Activated CD4-positive, alpha-beta memory T cell treated with anti-CD3 and anti-CD28 coated beads for 36 hours (primary cell): ENCODE results near the gene LAMB2. TPM values are rescaled to one million over a fixed set of nuclear protein-coding genes. Genes with fewer than 3 reads are reported as not detected.

Experiments used
- CTCF ChIA-PET: fragments of 350-600 bp; sonication (Branson Sonifier 250); formaldehyde crosslinking; loops from one replicate; lab custom pipeline; 2021; ENCODE audit warnings: antibody characterized with exemption, inconsistent platforms; lab: Charles Lee
- POLR2A ChIA-PET: fragments of 350-600 bp; sonication (Branson Sonifier 250); formaldehyde crosslinking; loops from one replicate; lab custom pipeline; 2021; ENCODE audit warnings: antibody characterized with exemption; lab: Charles Lee
- DNase-seq: peaks from one replicate; pipeline ENCODE4 v3.0.0-alpha.2; 2020
- H3K27ac Mint-ChIP-seq: one replicate; pipeline ENCODE4 v1.8.0; 2021; ENCODE audit warnings: mixed read lengths
- H3K27me3 Mint-ChIP-seq: one replicate; pipeline ENCODE4 v1.8.0; 2021; ENCODE audit warnings: mixed read lengths
- H3K36me3 Mint-ChIP-seq: one replicate; pipeline ENCODE4 v1.8.0; 2021; ENCODE audit warnings: mixed read lengths
- H3K4me1 Mint-ChIP-seq: one replicate; pipeline ENCODE4 v1.8.0; 2021; ENCODE audit warnings: low read depth, mixed read lengths
- H3K4me3 Mint-ChIP-seq: one replicate; pipeline ENCODE4 v1.8.0; 2021; ENCODE audit warnings: mild to moderate bottlenecking, mixed read lengths
- H3K9me3 Mint-ChIP-seq: one replicate; pipeline ENCODE4 v1.8.0; 2021; ENCODE audit warnings: mixed read lengths
- intact Hi-C: fragments of 100-400 bp; cut with micrococcal nuclease; formaldehyde crosslinking; loops from one replicate; pipeline ENCODE4 v1.15.1; 2023
- microRNA-seq: library from miRNA; unstranded; fragments of <30 nt; microRNA quantifications from one replicate; pipeline ENCODE4 v1.2.0, GENCODE V29; 2022; ENCODE audit warnings: borderline number of aligned reads, borderline microRNAs expressed, borderline replicate concordance
- total RNA-seq, 2 experiments: library from RNA; stranded (reverse); gene quantifications; one replicate each; pipeline ENCODE4 v1.2.3, GENCODE V29; 2021

Gene LAMB2
- total RNA-seq, 2 experiments from 2014 or later = not detected

DNA sequence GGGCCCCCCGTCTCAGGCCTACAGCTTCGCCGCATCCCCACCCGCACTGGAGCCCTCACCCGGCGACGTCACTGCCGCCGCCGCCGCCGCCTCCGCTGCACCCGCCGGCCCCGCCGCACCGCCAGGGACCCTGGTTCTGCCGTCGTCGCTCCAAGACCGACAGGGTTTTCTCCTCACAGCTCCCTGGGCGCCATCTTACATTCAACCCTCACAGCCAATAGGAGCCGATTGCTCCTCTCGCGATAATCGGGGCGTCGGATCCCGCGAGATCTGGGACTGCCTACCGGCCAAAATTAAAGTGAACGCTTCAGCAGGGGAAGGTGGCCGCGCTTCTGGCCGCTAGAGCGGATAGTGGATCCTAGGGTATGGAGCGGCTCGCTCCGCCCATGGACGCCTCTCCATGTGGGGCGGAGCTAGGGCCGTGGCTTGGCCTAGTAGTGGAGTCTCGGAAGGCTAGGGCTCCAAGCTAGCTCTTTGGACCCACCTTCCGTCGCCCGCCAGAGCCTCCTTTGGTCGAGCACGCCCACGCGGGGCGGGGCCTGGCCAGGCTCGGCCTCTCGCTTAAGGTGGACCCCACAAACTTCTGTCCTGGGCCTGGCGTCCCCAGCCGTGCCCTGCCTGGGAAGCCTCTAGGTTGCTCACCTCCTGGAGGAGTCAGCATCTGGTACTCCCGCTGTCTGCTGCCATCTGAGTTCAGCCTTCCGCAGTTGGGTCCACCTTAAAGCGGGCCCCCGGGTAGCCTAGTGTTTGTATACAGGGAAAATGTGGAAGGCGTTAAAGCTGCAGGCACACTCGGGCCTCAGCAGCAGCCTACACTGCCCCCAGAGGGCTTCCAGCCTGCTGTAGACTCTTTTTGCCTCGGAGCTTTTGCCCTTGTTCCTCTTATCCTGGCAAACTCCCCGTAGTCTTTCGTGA, 38.7 kb downstream of the LAMB2 start, which contains the start of gene QRICH1:
TSS of gene QRICH1 (minus strand) at position 219 of the 915 bp plus-strand sequence. CDS start 17,054 bp downstream, outside the sequence.
- no peaks in the 10 kb centered on the region for H3K27me3 Mint-ChIP-seq
- ChIA-PET POLR2A (interaction anchor here (0.5 to 3.5 kb wide), 21 partner anchors 10 to 377 kb away, joined by 3 to 37 read pairs (median 6); partner anchors contain the start of genes ARIH2, DAG1, IMPDH2 and IP6K2), CTCF (interaction anchor here (0.6 to 3.5 kb wide), 27 partner anchors 8 to 658 kb away, joined by 3 to 27 read pairs (median 4); partner anchors contain the start of genes IMPDH2, KLHDC8B, NCKIPSD and NDUFAF3)
- peak; percentile 98 for DNase-seq
- H3K27ac Mint-ChIP-seq = peak within 1 kb of the TSS; percentile 95
- H3K9me3 Mint-ChIP-seq = no peaks in the 10 kb centered on the region
- intact Hi-C loops = loop anchor here (1.0 to 10.0 kb wide), 12 partner anchors 10 to 377 kb away; partner anchors contain the start of genes IMPDH2, IP6K2, PRKAR2A and QARS1
- H3K4me3 Mint-ChIP-seq = peak within 1 kb of the TSS; percentile 90
- peaks cover 35% of the 10 kb centered on the region for H3K4me1 Mint-ChIP-seq
- peaks cover 28% of the 10 kb centered on the region for H3K36me3 Mint-ChIP-seq

DNA sequence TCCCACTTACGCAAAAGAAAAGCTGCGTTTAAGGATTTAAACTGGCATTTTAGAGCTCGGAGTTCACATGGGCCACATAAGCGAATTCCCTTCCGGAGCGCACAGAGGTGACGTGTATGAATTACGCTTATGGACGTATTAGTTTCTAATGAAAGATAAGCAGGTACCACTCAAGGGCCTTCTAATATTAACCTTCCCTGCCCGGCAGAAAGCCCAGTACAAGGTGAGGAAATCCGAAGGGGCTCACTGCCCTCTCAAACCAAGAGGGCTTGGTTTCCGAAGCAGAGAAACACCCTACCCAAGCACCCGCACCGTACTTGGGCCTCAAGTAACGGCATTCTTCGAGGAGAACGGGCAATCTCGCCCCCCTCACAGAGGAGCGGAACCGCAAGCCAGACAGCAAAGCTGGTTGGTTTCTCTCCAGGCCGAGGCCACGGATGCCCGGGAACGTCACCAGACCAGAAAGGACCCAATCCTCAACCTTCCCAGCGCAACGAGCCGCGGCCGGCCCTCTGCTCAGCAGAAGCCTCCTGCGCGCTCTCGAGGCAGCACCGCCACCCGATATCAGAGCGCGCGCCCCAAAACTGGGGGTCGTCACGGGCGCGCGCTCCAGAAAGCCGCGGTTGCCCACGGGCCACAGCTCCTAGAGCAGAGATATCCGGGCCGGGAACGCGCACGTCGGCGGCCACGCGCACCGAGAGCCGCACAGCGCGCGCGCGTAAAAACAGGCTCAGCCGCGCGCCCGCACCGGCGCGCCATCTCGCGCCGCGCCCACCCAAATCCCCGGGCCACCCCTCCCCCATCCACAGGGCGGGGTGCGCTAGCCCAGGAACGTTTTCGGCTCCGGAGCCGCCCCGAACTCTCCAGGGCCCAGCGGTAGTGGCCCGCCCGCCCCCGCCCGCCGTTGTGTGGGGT, 39.7 kb downstream of the LAMB2 start:
- no peaks in the 10 kb centered on the region for H3K27me3 Mint-ChIP-seq
- ChIA-PET CTCF (interaction anchor here (0.6 to 3.5 kb wide), 21 partner anchors 9 to 657 kb away, joined by 3 to 27 read pairs (median 5); partner anchors contain the start of genes IMPDH2, KLHDC8B, NCKIPSD and NDUFAF3), POLR2A (interaction anchor here (0.5 to 3.5 kb wide), 20 partner anchors 10 to 377 kb away, joined by 3 to 37 read pairs (median 6); partner anchors contain the start of genes ARIH2, DAG1, IMPDH2 and IP6K2)
- H3K36me3 Mint-ChIP-seq = peaks cover 23% of the 10 kb centered on the region
- DNase-seq = peak; percentile 87
- H3K4me3 Mint-ChIP-seq = peak overlapping the region; percentile 90
- intact Hi-C loops = loop anchor here (1.0 to 10.0 kb wide), 6 partner anchors 64 to 376 kb away; partner anchors contain the start of genes IMPDH2, IP6K2, PRKAR2A and USP4
- peaks cover 40% of the 10 kb centered on the region for H3K4me1 Mint-ChIP-seq
- no peaks in the 10 kb centered on the region for H3K9me3 Mint-ChIP-seq
- peak overlapping the region; percentile 95 for H3K27ac Mint-ChIP-seq

DNA sequence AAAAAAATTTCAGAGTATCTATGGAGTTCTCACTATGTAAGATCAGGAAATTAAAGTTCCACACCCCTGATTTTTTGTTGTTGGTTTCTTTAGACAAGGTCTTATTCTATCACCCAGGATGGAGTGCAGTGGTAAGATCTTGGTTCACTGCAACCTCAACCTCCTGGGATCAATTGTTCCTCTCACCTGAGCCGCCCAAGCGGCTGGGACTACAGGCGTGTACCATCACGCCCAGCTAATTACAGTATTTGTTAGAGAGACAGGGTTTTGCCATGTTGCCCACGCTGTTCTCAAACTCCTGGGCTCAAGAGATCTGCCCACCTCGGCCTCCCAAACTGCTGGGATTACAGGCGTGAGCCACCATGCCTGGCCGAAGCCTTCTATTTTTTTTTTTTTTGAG, 51.4 kb downstream of the LAMB2 start:
- H3K27ac Mint-ChIP-seq = no peak overlapping the region
- no peak overlapping the region for H3K4me3 Mint-ChIP-seq
- H3K4me1 Mint-ChIP-seq = peaks cover 7% of the 10 kb centered on the region
- peaks cover 11% of the 10 kb centered on the region for H3K36me3 Mint-ChIP-seq
- ChIA-PET POLR2A (no interaction called here), CTCF (no interaction called here)
- H3K9me3 Mint-ChIP-seq = no peaks in the 10 kb centered on the region
- H3K27me3 Mint-ChIP-seq = no peaks in the 10 kb centered on the region
- DNase-seq = no peak
- intact Hi-C loops = no loop called here

DNA sequence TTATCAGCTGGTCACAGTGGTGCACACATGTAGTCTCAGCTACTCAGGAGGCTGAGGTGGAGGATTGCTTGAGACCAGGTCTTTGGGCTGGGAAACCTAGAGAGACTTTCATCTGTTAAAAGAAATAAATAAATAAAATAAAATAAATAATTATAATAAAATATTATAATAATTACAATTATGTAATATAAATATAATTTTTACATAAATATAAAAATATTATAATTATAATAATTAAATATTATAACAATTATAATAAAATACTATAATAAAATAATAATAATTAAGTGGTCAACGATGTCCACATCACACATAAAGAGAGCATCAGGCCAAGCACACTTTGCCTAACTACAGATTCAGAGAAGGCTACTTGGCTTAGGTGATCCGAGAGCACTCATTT, 53.6 kb downstream of the LAMB2 start:
- DNase-seq = no peak
- no peak overlapping the region for H3K4me3 Mint-ChIP-seq
- H3K27me3 Mint-ChIP-seq = no peaks in the 10 kb centered on the region
- peaks cover 19% of the 10 kb centered on the region for H3K36me3 Mint-ChIP-seq
- CTCF ChIA-PET = no interaction called here
- POLR2A ChIA-PET = no interaction called here
- H3K27ac Mint-ChIP-seq = no peak overlapping the region
- H3K9me3 Mint-ChIP-seq = no peaks in the 10 kb centered on the region
- intact Hi-C loops = no loop called here
- H3K4me1 Mint-ChIP-seq = peaks cover 7% of the 10 kb centered on the region

DNA sequence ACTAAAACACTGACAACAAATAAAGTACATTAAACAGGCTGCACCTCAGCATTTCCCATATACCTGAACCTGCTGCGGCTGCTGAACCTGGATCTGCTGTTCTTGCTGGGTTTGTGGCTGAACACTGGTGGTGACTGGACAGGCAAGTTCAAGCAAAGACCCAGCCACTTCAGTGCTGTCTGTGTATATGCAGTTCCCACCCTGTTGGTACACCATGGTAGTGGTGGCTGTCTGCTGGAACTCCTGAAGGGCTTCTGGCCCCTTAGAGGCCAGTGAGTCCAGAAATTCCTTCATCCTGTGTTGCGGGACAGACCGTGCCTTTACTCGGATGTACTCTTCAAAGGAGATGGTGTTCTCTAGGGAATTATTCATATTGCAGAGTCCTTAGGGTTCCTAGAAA, 56.2 kb downstream of the LAMB2 start:
- no peak overlapping the region for H3K4me3 Mint-ChIP-seq
- intact Hi-C loops = no loop called here
- peaks cover 36% of the 10 kb centered on the region for H3K36me3 Mint-ChIP-seq
- H3K4me1 Mint-ChIP-seq = peaks cover 7% of the 10 kb centered on the region
- CTCF ChIA-PET = no interaction called here
- POLR2A ChIA-PET = no interaction called here
- DNase-seq = no peak
- H3K27ac Mint-ChIP-seq = no peak overlapping the region
- H3K27me3 Mint-ChIP-seq = no peaks in the 10 kb centered on the region
- no peaks in the 10 kb centered on the region for H3K9me3 Mint-ChIP-seq

DNA sequence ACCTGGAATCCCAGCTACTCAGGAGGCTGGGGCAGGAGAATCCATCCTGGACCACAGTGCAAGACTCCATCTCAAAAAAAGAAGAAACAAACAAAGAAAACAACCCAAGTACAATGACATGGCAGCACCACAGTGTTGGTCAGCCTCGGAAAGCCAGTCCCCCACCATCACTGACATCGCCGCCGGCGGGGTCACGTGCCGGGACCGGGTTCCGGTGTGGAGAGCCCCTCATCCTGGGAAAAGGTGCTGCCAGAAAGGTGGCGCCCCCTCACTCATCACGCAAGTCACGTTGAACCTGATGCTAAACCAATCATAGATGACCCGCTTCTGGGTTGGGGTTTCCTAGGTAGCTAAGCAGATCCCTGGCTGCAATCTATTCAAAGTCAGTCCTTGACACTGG, 56.7 kb downstream of the LAMB2 start:
- no peak overlapping the region for H3K4me3 Mint-ChIP-seq
- intact Hi-C loops = no loop called here
- POLR2A ChIA-PET = no interaction called here
- CTCF ChIA-PET = no interaction called here
- no peak for DNase-seq
- peaks cover 7% of the 10 kb centered on the region for H3K4me1 Mint-ChIP-seq
- H3K27me3 Mint-ChIP-seq = no peaks in the 10 kb centered on the region
- H3K27ac Mint-ChIP-seq = no peak overlapping the region
- no peaks in the 10 kb centered on the region for H3K9me3 Mint-ChIP-seq
- peaks cover 40% of the 10 kb centered on the region for H3K36me3 Mint-ChIP-seq

Small RNAs within 50 kb of the gene (microRNA-seq; reads per million reads assigned to microRNA genes)
- not detected for gene MIR6890

Other genes with a start within 250 kb of the LAMB2 start
- gene SLC25A20, start 234.2 kb downstream of the LAMB2 start, total RNA-seq = 10 to 100 TPM; 16.7 to 18.2 TPM
- 100 to 1,000 TPM; 109 to 130 TPM for gene ARIH2, start 214.2 kb downstream of the LAMB2 start, total RNA-seq
- 10 to 100 TPM; 32.7 to 32.8 TPM for gene P4HTM, start 142.8 kb downstream of the LAMB2 start, total RNA-seq
- gene WDR6, start 125.7 kb downstream of the LAMB2 start, total RNA-seq = 100 to 1,000 TPM; 139 to 144 TPM
- gene DALRD3, start 114.5 kb downstream of the LAMB2 start, total RNA-seq = 10 to 100 TPM; 26.2 to 26.5 TPM
- 100 to 1,000 TPM; 101 to 106 TPM for gene NDUFAF3, start 110.9 kb downstream of the LAMB2 start, total RNA-seq
- 100 to 1,000 TPM; 430 to 454 TPM for gene IMPDH2, start 103.7 kb downstream of the LAMB2 start, total RNA-seq
- gene QRICH1, start 39.0 kb downstream of the LAMB2 start, total RNA-seq = 100 to 1,000 TPM; 124 to 128 TPM
- 100 to 1,000 TPM; 249 to 286 TPM for gene QARS1, start 28.3 kb downstream of the LAMB2 start, total RNA-seq
- gene USP19, start 12.2 kb downstream of the LAMB2 start, total RNA-seq = 10 to 100 TPM; 44.1 to 45.3 TPM
- 10 to 100 TPM; 18.8 to 19.7 TPM for gene CCDC71, start 33.3 kb upstream of the LAMB2 start, total RNA-seq
- 1 to 10 TPM; 1.8 to 2.9 TPM for gene KLHDC8B, start 38.5 kb upstream of the LAMB2 start, total RNA-seq
- 1 to 10 TPM; 2.8 to 3.0 TPM for gene C3orf62, start 144.2 kb upstream of the LAMB2 start, total RNA-seq
- gene USP4, start 207.0 kb upstream of the LAMB2 start, total RNA-seq = 10 to 100 TPM; 79.4 to 79.7 TPM
- 100 to 1,000 TPM; 176 to 177 TPM for gene GPX1, start 225.3 kb upstream of the LAMB2 start, total RNA-seq